Measurements from ENCODE around the gene LRRN2. TPM values are rescaled to one million over a fixed set of nuclear protein-coding genes. Genes with fewer than 3 reads are reported as not detected.

Gene LRRN2
- total and polyA plus RNA-seq, 2 of the 8 experiments (the other 6 are each of a cell fraction or from before 2014, with no cell fraction given) = 1.8 to 2.3 TPM

GRCh38 chr1:204669579-204669978 lies 16.0 kb downstream of the LRRN2 start:
- Histone ChIP-seq H2AFZ (ENCODE audit: low read length) (no peak overlapping the region), H3K79me1 (ENCODE audit: low read depth, low read length) (no peaks in the 10 kb centered on the region), H4K20me1 (replicated peaks in 1 of 2; ENCODE audit: control insufficient read depth in 1 of 2, insufficient read depth in 2 of 2, low read length in 2 of 2) (no peaks in the 10 kb centered on the region), H3K23ac (ENCODE audit: insufficient read length) (no peak overlapping the region), H3K27ac (ENCODE audit: low read depth, low read length) (no peak overlapping the region), H3K4me2 (ENCODE audit: insufficient read depth in 1 of 2, low read depth in 2 of 2, low read length in 2 of 2) (no peak overlapping the region), H3K27me3 (replicated peaks in 1 of 4; ENCODE audit: control insufficient read depth in 3 of 4, extremely low read depth in 1 of 4, insufficient read depth in 3 of 4, low read length in 3 of 4) (no peaks in the 10 kb centered on the region; a peak in 2 of 7 replicates), H4K8ac (ENCODE audit: extremely low read depth, insufficient read depth, low read length) (no peak overlapping the region), H2BK15ac (ENCODE audit: low read length) (no peak overlapping the region), H4K91ac (replicated peaks; ENCODE audit: insufficient read length, low read length) (no peak overlapping the region), H3K56ac (replicated peaks; ENCODE audit: insufficient read length, low read depth, low read length) (no peak overlapping the region), H3K9me3 (ENCODE audit: insufficient read depth in 2 of 2, low read depth in 1 of 2, low read length in 1 of 2) (no peaks in the 10 kb centered on the region), H3K18ac (ENCODE audit: extremely low read depth, low read length) (no peak overlapping the region), H3K9ac (replicated peaks in 1 of 4; ENCODE audit: extremely low read depth in 1 of 4, low read depth in 3 of 4, low read length in 3 of 4) (no peak overlapping the region), H3K36me3 (ENCODE audit: control insufficient read depth in 2 of 4, insufficient read depth in 4 of 4, low read length in 3 of 4) (no peaks in the 10 kb centered on the region), H3K14ac (ENCODE audit: insufficient read length) (no peak overlapping the region), H3K79me2 (ENCODE audit: control insufficient read depth in 1 of 2, insufficient read depth in 2 of 2, low read length in 2 of 2) (no peaks in the 10 kb centered on the region), H3K4me1 (replicated peaks in 1 of 4; ENCODE audit: control insufficient read depth in 3 of 4, insufficient read depth in 4 of 4, low read length in 3 of 4) (peaks cover 0 to 6% (median 2%) of the 10 kb centered on the region in 4 experiments; a peak in 3 of 7 replicates), H2BK5ac (ENCODE audit: low read depth, low read length) (no peak overlapping the region), H3K23me2 (ENCODE audit: low read depth, low read length) (no peaks in the 10 kb centered on the region), H3K4me3 (ENCODE audit: extremely low read depth in 1 of 4, insufficient read depth in 2 of 4, low read depth in 3 of 4, low read length in 4 of 4) (no peak overlapping the region), H2BK120ac (replicated peaks; ENCODE audit: low read depth, low read length) (no peak overlapping the region), H2AK5ac (ENCODE audit: low read depth, low read length) (no peak overlapping the region), H4K5ac (ENCODE audit: insufficient read length, low read depth, low read length) (no peak overlapping the region), H3K4ac (replicated peaks; ENCODE audit: insufficient read length, low read depth, low read length) (no peak overlapping the region), H2BK20ac (ENCODE audit: low read length) (no peak overlapping the region), H2BK12ac (ENCODE audit: low read depth, low read length) (no peak overlapping the region)
- DNase-seq (ENCODE audit: low read depth in 1 of 2, low spot score in 2 of 2) = no peak
- TF ChIP-seq MAFK (IDR thresholded peaks at IDR 0.05; ENCODE audit: low read depth, low read length) = no peak
- FAIRE-seq = no peak
- 44% methylated on average over 1 of the region's 1 CpG; no CpG with 5 or more reads in 1 of the 2 experiments for WGBS, 2 experiments (ENCODE audit: extremely low coverage in 1 of 2, insufficient coverage in 1 of 2, insufficient read length in 1 of 2, insufficient replicate concordance in 2 of 2, low coverage in 1 of 2, low lambda C conversion rate in 2 of 2, missing lambda C conversion rate in 1 of 2)
- ChIA-PET POLR2A (ENCODE audit: partially characterized antibody) (interaction anchor here (1.3 kb wide), 1 partner anchor 35 kb away, joined by 3 read pairs; no protein-coding TSS in a partner anchor), CTCF (ENCODE audit: partially characterized antibody) (interaction anchor here (1.0 to 4.0 kb wide), 5 partner anchors 9 to 137 kb away, joined by 3 to 19 read pairs (median 5); no protein-coding TSS in a partner anchor)
